Astrocyte (in vitro differentiated cells and primary cell): ENCODE measurements around the gene SRCIN1.

ENCODE experiments used
- CTCF ChIP-seq: IDR thresholded peaks from 2 replicates; pipeline ENCODE4 v1.5.1; 2011; ENCODE audit warnings: low read depth, mild to moderate bottlenecking, inconsistent platforms, low read length, moderate library complexity; ENCODE audit not compliant: insufficient read depth
- EZH2 ChIP-seq: IDR thresholded peaks from 2 replicates; pipeline ENCODE4 v1.6.1; 2012; ENCODE audit warnings: mild to moderate bottlenecking, low read length, inconsistent platforms; ENCODE audit not compliant: insufficient read depth

- TF ChIP-seq EZH2 (no peak), CTCF (no peak)
These were observed 15.0 kb upstream of the SRCIN1 start for GRCh38 chr17:38620551-38621277.
